Right atrium auricular region (tissue), 2 donors: ENCODE measurements around the gene IFT122. TPM values are rescaled to one million over a fixed set of nuclear protein-coding genes. Genes with fewer than 3 reads are reported as not detected.
A peak's percentile ranks its signal among the peaks of the same experiment; 100 is the strongest.

Source experiments
- DNase-seq: peaks from one replicate; pipeline ENCODE4 v3.0.0-alpha.2; 2019; ENCODE audit warnings: low spot score
- H3K27ac ChIP-seq, 2 donors: fragments of 200-600 bp; sonication (generic); 1 replicate in 1 of 2; 2 replicates in 1 of 2; pipeline ENCODE4 v1.5.1; 2016 to 2019
- H3K27me3 ChIP-seq, 2 donors: fragments of 200-600 bp; sonication (generic); one replicate each; pipeline versions ENCODE4 v1.5.1 to v1.6.0; 2017 to 2019
- H3K36me3 ChIP-seq: fragments of 200-600 bp; sonication (generic); one replicate; pipeline ENCODE4 v1.5.1; 2016
- H3K4me1 ChIP-seq, 2 donors: fragments of 200-600 bp; sonication (generic); one replicate each; pipeline versions ENCODE4 v1.5.1 to v1.6.0; 2017 to 2019
- H3K4me3 ChIP-seq, 2 donors: fragments of 200-600 bp; sonication (generic); 1 replicate in 1 of 2; 2 replicates in 1 of 2; pipeline ENCODE4 v1.5.1; 2017 to 2019; ENCODE audit warnings: mild to moderate bottlenecking in 1 of 2, moderate library complexity in 1 of 2
- H3K9me3 ChIP-seq, 2 donors: fragments of 200-600 bp; sonication (generic); one replicate each; pipeline ENCODE4 v1.5.1; 2019
- total RNA-seq, 2 donors: library from RNA; depleted of rRNA; stranded (reverse); fragments of >200 nt; gene quantifications; one replicate each; pipeline ENCODE4 v1.1.0, GENCODE V29; 2016
- TF ChIP-seq, protein P1 (sequence below), 2 donors: fragments of 200-600 bp; sonication (generic); IDR thresholded peaks; one replicate each; pipeline ENCODE4 v1.5.1; 2019; ENCODE audit warnings: antibody characterized with exemption in 2 of 2

Gene IFT122
- total RNA-seq, 2 donors from 2014 or later, result 18.5 to 36.9 TPM

DNA sequence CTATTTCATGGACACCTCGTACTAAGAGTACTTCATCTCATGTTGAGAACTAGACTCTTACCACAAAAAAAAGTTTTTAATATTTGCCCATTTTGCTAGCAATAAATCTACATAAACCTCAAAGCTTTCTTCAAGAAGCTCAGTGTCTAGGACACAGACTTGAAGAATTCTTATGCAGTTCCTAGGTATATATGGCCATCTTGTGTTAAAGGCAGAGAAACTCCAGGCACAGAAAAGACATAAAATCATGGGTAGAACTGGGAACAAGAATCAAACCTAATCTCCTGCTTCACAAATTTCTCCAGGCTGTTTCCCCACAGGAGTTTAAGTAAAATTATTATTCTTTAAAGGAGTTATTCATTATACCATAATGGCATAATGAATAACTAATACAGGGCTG is 4.7 kb upstream of the IFT122 start:
- peaks cover 0 to 28% of the 10 kb centered on the region in 2 donors for H3K4me1 ChIP-seq
- no peaks in the 10 kb centered on the region for H3K27me3 ChIP-seq
- peaks cover 62% of the 10 kb centered on the region for H3K36me3 ChIP-seq
- TF ChIP-seq, protein P1, sequence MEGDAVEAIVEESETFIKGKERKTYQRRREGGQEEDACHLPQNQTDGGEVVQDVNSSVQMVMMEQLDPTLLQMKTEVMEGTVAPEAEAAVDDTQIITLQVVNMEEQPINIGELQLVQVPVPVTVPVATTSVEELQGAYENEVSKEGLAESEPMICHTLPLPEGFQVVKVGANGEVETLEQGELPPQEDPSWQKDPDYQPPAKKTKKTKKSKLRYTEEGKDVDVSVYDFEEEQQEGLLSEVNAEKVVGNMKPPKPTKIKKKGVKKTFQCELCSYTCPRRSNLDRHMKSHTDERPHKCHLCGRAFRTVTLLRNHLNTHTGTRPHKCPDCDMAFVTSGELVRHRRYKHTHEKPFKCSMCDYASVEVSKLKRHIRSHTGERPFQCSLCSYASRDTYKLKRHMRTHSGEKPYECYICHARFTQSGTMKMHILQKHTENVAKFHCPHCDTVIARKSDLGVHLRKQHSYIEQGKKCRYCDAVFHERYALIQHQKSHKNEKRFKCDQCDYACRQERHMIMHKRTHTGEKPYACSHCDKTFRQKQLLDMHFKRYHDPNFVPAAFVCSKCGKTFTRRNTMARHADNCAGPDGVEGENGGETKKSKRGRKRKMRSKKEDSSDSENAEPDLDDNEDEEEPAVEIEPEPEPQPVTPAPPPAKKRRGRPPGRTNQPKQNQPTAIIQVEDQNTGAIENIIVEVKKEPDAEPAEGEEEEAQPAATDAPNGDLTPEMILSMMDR (IDR thresholded peaks at IDR 0.05), result no peak
- no peak overlapping the region for H3K4me3 ChIP-seq
- DNase-seq, result no peak
- H3K27ac ChIP-seq, result no peak overlapping the region
- H3K9me3 ChIP-seq, result no peaks in the 10 kb centered on the region

DNA sequence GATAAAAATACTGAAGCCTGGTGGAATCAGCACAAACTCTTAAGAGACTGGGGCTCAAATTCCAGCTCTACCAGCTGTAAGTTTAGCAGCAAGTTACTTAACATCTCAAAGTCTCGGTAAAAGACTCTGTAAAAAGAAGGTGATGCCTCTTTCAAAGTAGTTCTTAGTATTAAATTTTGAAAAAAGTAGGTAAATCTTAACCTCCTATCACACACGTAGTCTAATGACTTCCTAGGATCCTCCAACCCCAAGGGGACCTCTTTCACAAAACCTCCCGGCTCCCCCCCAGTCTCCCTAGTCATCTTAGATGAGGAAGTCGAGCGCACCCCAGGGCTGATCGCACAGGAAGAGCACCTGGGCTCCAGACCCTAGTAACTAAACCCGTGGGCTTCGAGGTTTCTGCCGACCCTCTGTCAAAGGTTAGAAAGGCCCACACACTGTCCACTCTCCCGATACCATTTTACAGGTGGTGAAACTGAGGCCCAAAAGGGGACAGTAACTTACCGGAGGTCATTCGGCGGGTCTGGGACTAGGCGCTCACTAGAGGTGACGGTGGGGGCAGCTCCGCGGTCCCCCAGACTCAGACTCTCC is 703 bp upstream of the IFT122 start:
- H3K4me3 ChIP-seq, result peak overlapping the region; percentile 82 to 88
- peaks cover 0 to 59% of the 10 kb centered on the region in 2 donors for H3K4me1 ChIP-seq
- H3K27me3 ChIP-seq, result no peaks in the 10 kb centered on the region
- TF ChIP-seq, protein P1 (IDR thresholded peaks at IDR 0.05), result no peak
- H3K27ac ChIP-seq, result peak overlapping the region; percentile 85 to 92
- peaks cover 26% of the 10 kb centered on the region for H3K36me3 ChIP-seq
- H3K9me3 ChIP-seq, result no peaks in the 10 kb centered on the region
- peak; percentile 73 for DNase-seq

DNA sequence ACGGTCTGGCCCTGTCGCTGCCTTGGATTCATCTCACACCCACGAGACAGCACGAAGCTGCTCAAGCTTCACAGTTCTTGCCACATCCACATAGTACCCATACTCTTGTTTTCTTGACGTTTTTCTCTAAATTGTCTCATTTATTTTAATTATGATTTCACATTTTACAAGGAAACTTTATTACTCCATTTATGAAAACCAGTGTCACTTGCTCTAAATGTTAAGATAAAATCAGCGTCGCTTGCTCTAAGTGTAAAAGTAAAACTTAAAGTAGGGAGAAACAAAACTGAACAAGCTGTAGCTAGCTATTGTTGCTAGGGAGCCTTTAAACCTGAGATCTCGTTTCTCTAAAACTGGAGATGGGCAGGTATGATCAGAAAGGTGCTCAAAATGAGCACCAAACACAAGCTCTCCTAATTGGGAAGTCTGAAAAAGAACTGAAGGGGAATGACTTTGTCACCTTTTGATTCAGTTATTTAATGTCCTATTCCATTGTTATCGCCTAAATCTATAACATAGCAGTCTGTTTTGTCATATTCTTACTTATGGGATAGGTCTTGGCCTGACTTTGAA is 680 bp downstream of the IFT122 start:
- Histone ChIP-seq H3K27me3 (no peaks in the 10 kb centered on the region), H3K36me3 (peaks cover 18% of the 10 kb centered on the region), H3K9me3 (no peaks in the 10 kb centered on the region), H3K4me3 (peak overlapping the region; percentile 82 to 88), H3K27ac (peak overlapping the region; percentile 85 to 92), H3K4me1 (peaks cover 0 to 47% of the 10 kb centered on the region in 2 donors)
- DNase-seq, result no peak
- TF ChIP-seq, protein P1 (IDR thresholded peaks at IDR 0.05), result no peak

DNA sequence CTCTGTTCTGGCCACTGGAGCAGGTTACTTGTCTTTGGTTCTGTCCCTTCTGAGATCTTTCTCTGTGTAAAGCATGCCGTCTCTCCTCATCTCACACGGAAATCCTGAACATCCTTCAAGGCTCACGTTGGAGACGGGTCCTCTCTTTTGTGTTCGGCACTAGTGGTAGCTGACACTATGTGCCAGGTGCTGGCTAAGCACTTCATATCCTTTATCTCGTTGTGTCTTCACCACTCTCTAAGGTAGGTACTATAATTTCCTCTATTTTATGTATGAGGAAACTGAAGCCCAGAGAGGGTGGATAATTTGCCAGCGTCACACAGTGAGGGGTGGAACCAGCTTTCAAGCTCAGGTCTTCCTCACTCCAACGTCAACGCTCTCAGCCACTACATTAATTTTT is 1.2 kb downstream of the IFT122 start:
- H3K4me1 ChIP-seq, result peaks cover 0 to 47% of the 10 kb centered on the region in 2 donors
- H3K9me3 ChIP-seq, result no peaks in the 10 kb centered on the region
- no peak for DNase-seq

DNA sequence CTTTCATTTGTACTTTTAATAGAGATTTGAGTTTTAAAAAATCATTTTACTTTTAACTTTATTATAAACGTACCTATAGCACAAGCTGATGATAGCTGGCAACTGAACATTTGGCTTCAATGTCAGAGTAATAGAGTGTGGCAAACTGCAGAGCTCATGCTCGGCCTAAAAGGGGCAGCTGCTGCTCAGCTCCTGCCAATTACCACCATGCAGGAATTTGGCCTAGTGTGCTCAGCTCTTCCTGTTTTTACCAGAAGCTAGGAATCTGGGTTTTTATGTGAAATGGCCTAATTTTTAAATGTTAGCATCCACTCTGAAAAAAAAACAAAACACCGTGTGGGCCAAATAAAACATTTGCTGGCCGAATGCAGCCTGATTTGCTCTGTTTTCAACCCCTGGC is 1.8 kb downstream of the IFT122 start:
- TF ChIP-seq, protein P1 (IDR thresholded peaks at IDR 0.05), result no peak
- Histone ChIP-seq H3K27me3 (no peaks in the 10 kb centered on the region), H3K4me1 (peaks cover 0 to 47% of the 10 kb centered on the region in 2 donors), H3K27ac (peak overlapping the region; percentile 85 to 92), H3K4me3 (no peak overlapping the region), H3K36me3 (peaks cover 9% of the 10 kb centered on the region), H3K9me3 (no peaks in the 10 kb centered on the region)
- DNase-seq, result no peak

More for the DNA sequence above, 1.2 kb downstream of the IFT122 start:
- TF ChIP-seq, protein P1 (IDR thresholded peaks at IDR 0.05), result no peak
- no peaks in the 10 kb centered on the region for H3K27me3 ChIP-seq
- peak overlapping the region in 1 of 2 donors; percentile 82 for H3K4me3 ChIP-seq
- peaks cover 13% of the 10 kb centered on the region for H3K36me3 ChIP-seq
- H3K27ac ChIP-seq, result peak overlapping the region; percentile 85 to 92
